ENCODE measurements around the gene CLEC2B. TPM values are rescaled to one million over a fixed set of nuclear protein-coding genes. Genes with fewer than 3 reads are reported as not detected.
"Not testable (repeated sequence)": the region's sequence is repeated elsewhere in the genome, so short reads cannot be mapped to it uniquely, and the experiment has no call there.

CLEC2B gene
- total RNA-seq, 1 experiment from 2014 or later: 13.0 TPM

DNA sequence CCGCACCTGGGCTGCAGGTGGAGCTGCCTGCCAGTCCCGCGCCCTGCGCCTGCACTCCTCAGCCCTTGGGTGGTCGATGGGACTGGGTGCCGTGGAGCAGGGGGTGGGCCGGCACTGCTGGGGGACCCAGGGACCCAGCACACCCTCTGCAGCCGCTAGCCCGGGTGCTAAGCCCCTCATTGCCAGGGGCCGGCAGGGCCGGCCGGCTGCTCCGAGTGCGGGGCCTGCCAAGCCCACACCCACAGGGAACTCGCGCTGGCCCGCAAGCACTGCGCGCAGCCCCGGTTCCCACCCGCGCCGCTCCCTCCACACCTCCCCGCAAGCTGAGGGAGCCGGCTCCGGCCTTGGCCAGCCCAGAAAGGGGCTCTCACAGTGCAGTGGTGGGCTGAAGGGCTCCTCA, 7.0 kb upstream of the CLEC2B start:
- DNase-seq (ENCODE audit: low read depth, low spot score): not testable (repeated sequence)

DNA sequence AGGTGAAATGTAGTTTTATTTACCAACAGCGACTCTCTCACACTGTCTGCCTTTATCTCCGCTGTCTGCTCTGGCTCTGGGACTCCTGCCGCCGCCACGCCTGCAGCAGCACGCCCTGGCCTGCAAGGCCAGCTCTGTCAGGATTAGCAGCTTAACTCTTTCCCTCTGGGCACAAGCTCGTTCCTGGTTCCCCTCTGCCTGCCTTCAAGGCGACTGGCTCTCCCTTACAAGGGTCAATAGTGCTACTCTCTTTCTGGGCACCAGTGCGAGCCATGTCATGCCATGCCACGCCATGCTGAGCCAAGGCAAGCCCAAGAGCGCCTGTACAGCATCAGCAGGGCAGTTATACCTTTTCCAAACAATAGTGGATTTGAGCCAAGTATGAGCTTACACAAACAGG, 3.6 kb upstream of the CLEC2B start:
- no peak for DNase-seq (ENCODE audit: low read depth, low spot score)
- in situ Hi-C loops (cut with HindIII; ENCODE audit: low pct_unique_long_range_greater_than_20kb, low sequenced_read_pairs): no loop called here

More for the DNA sequence above, 7.0 kb upstream of the CLEC2B start:
- in situ Hi-C loops (cut with HindIII; ENCODE audit: low pct_unique_long_range_greater_than_20kb, low sequenced_read_pairs): not testable (repeated sequence)

GRCh38 chr12:9872162-9872561, 3.0 kb upstream of the CLEC2B start:
- in situ Hi-C loops (cut with HindIII; ENCODE audit: low pct_unique_long_range_greater_than_20kb, low sequenced_read_pairs): no loop called here
- no peak for DNase-seq (ENCODE audit: low read depth, low spot score)

- DNase-seq (ENCODE audit: low read depth, low spot score): peak; percentile 20
- in situ Hi-C loops (cut with HindIII; ENCODE audit: low pct_unique_long_range_greater_than_20kb, low sequenced_read_pairs): no loop called here
These were observed 1.2 kb upstream of the CLEC2B start for GRCh38 chr12:9870286-9870866.

- in situ Hi-C loops (cut with HindIII; ENCODE audit: low pct_unique_long_range_greater_than_20kb, low sequenced_read_pairs): no loop called here
- no peak for DNase-seq (ENCODE audit: low read depth, low spot score)
These were observed 225 bp downstream of the CLEC2B start for GRCh38 chr12:9868951-9869306.

DNA sequence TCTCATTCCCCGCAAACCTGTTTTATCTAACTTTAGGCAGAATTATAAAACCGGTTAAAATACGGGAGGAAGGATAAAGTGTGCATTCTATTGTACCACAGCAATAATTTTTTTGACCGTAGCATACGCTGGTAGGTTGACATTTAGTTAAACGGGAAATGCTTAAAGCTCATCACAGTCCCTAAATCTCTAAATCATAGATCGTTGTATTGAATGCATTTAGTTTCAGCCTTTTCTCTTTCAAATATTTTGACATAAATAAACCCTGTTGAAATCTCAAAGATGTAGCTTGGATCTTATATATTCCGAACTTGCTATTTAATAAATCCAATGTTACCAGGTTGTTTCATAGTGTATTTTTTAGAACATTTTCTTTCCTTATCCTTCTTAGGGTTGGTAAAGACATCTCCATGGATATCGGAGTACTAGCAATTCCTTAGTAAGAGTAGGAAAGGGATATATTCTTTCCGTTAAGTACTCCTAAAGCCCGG, 798 bp downstream of the CLEC2B start:
- in situ Hi-C loops (cut with HindIII; ENCODE audit: low pct_unique_long_range_greater_than_20kb, low sequenced_read_pairs): no loop called here
- DNase-seq (ENCODE audit: low read depth, low spot score): peak; percentile 39

DNA sequence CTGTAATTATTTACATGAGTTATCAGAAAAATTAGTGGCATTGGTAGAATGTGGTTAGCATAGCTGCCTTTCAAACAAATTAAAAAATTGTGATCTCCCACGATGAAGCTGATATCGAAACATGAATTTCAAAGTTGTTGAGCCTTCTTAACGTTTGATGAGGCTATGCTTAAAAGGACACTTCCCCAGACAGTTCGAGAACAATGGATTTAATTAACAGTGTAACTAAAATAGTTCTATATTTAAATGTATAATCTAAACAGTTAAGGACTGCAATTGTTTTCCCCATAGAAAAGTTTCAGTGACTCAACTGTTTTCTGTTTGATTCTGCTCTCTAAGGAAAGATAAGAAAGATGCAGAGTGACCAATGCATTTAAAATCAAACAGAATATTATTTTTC, 1.6 kb downstream of the CLEC2B start:
- in situ Hi-C loops (cut with HindIII; ENCODE audit: low pct_unique_long_range_greater_than_20kb, low sequenced_read_pairs): no loop called here

GRCh38 chr12:9866860-9867269, 2.3 kb downstream of the CLEC2B start:
- peak; percentile 40 for DNase-seq (ENCODE audit: low read depth, low spot score)

More for the DNA sequence above, 1.6 kb downstream of the CLEC2B start:
- peak; percentile 15 for DNase-seq (ENCODE audit: low read depth, low spot score)

GRCh38 chr12:9864913-9865675, 4.1 kb downstream of the CLEC2B start:
- DNase-seq (ENCODE audit: low read depth, low spot score): peak; percentile 27
- in situ Hi-C loops (cut with HindIII; ENCODE audit: low pct_unique_long_range_greater_than_20kb, low sequenced_read_pairs): no loop called here

More at GRCh38 chr12:9866860-9867269, 2.3 kb downstream of the CLEC2B start:
- in situ Hi-C loops (cut with HindIII; ENCODE audit: low pct_unique_long_range_greater_than_20kb, low sequenced_read_pairs): no loop called here

DNA sequence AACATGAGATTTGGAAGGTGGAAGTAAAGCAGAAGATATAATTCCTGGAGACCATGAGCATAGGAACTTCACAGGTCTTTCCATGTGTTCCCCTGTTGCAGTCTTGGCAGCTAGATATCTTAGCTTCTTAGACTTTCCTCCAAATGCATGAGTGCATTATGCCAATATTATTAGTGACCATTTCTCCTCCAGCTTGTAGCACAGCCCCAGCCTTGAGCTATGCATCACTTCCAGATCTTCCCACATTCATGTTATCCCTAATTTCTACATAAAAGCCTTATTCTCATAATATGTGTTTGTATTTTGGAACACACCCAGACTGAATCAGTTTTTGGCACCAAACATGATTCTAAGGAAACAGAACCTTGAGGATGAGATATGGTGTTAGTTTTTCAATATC, 11.0 kb downstream of the CLEC2B start:
- no peak for DNase-seq (ENCODE audit: low read depth, low spot score)
- in situ Hi-C loops (cut with HindIII; ENCODE audit: low pct_unique_long_range_greater_than_20kb, low sequenced_read_pairs): no loop called here

GRCh38 chr12:9856894-9857293, 12.3 kb downstream of the CLEC2B start:
- in situ Hi-C loops (cut with HindIII; ENCODE audit: low pct_unique_long_range_greater_than_20kb, low sequenced_read_pairs): no loop called here
- DNase-seq (ENCODE audit: low read depth, low spot score): no peak

DNA sequence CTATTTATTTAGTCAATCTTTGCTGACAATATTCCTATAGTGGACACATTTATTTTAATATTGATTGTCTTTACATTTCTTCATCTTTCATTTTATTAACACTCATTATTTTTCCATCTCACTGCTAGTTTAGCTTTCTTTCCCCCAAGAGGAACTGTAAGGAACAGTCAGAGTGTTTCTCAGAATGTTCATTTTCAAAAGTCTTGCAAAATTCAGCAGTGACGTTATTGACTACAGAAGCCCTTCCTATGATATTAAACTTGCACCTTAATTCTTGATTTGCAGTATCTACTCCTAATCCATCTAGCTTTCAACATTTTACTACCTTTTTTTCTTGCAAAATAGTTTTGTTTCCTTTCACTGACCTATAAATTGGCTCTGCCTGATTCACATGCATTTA, 13.0 kb downstream of the CLEC2B start:
- in situ Hi-C loops (cut with HindIII; ENCODE audit: low pct_unique_long_range_greater_than_20kb, low sequenced_read_pairs): no loop called here

DNA sequence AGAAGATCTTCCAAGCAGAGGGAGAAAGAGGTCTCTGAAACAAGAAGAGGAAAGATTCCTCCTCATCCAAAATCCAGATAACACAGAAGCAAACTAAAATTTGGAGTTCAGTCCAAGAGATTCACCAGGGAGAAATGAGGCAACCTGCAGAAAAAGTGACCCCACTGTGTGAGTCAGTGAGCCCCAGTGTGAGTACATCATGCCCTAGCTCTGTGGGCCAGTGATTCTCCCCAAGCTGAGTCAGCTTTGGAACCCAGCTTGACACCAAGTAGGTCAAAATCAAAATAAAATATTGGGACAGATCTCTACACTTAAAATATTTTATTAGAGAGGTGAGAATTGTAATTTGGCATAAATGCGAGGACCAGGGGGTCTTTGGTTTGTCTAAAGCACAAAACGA, 17.2 kb downstream of the CLEC2B start:
- no peak for DNase-seq (ENCODE audit: low read depth, low spot score)
- in situ Hi-C loops (cut with HindIII; ENCODE audit: low pct_unique_long_range_greater_than_20kb, low sequenced_read_pairs): no loop called here

More for the DNA sequence above, 13.0 kb downstream of the CLEC2B start:
- no peak for DNase-seq (ENCODE audit: low read depth, low spot score)

- in situ Hi-C loops (cut with HindIII; ENCODE audit: low pct_unique_long_range_greater_than_20kb, low sequenced_read_pairs): no loop called here
- no peak for DNase-seq (ENCODE audit: low read depth, low spot score)
These were observed 18.1 kb downstream of the CLEC2B start for GRCh38 chr12:9851050-9851449.

DNA sequence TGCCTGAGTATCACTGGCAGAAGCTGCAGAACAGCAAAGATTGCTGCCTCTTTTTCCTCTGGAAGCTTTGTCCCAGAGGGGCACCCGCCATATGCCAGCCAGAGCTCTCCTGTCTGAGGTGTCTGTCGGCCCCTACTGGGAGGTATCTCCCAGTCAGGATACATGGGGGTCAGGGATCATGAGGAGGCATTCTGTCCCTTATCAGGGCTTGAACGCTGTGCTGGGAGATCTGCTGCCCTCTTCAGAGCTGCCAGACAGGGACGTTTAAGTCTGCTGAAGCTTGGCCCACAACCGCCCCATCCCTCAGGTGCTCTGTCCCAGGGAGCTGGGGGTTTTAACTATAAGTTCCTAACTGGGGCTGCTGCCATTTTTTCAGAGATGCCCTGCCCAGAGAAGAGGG, 20.3 kb downstream of the CLEC2B start:
- in situ Hi-C loops (cut with HindIII; ENCODE audit: low pct_unique_long_range_greater_than_20kb, low sequenced_read_pairs): no loop called here
- no peak for DNase-seq (ENCODE audit: low read depth, low spot score)

DNA sequence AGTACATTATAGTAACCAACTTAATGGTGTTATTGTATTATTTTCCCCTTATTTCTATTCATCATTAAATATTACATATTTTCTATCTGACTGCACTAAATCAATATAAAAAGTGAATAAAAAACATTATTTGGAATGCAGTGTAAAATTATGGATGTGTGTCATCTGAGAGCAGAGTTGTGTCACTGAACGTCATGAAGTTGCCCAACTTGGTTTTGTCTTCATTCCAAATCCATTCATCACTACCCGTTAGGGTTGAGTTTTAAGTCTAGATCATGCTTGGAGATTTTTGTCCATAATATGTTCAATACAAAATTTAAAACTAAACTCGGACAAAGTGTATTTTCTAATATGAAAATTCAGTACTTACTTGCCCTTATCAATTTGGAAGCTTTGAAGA, 25.7 kb downstream of the CLEC2B start:
- no peak for DNase-seq (ENCODE audit: low read depth, low spot score)
- in situ Hi-C loops (cut with HindIII; ENCODE audit: low pct_unique_long_range_greater_than_20kb, low sequenced_read_pairs): no loop called here

DNA sequence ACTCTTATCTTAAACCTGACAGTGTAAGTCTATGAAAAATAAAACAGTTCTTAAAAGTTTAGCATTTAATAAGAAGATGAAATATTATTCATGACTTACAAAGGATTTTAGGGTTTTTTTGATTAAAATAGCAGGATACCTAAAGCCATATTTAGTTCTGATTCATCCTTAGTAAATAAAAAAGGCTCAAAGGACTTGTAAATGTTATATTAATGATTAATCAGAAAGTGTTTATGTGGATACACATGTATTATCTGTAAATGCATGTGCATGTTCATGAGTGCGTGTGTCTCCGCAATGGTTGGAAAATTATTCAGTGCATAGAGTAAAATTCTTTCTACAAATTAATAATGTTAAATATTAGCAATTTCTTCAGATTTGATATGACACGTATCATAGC, 37.4 kb downstream of the CLEC2B start:
- no peak for DNase-seq (ENCODE audit: low read depth, low spot score)
- in situ Hi-C loops (cut with HindIII; ENCODE audit: low pct_unique_long_range_greater_than_20kb, low sequenced_read_pairs): no loop called here

DNA sequence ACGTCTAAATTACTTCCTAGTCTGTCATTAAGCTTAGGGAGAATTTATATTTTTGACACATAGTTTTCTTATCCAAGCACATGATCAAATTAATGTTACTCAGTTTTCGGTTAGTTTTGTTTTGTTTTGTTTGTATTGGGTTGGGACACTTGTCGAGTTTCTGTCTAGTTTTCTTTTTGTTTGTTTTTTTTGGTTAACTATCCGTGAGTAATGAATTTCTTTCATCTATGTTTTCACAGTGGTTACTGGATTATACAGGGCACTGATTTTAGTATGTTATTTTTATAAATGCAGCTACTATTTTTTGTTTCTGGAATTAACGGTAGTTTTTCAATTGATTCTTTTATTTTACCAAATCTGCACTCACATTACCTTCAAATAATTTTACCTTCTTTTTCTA, 39.2 kb downstream of the CLEC2B start:
- DNase-seq (ENCODE audit: low read depth, low spot score): no peak
- in situ Hi-C loops (cut with HindIII; ENCODE audit: low pct_unique_long_range_greater_than_20kb, low sequenced_read_pairs): no loop called here

- no peak for DNase-seq (ENCODE audit: low read depth, low spot score)
- in situ Hi-C loops (cut with HindIII; ENCODE audit: low pct_unique_long_range_greater_than_20kb, low sequenced_read_pairs): no loop called here
These were observed 39.7 kb downstream of the CLEC2B start for GRCh38 chr12:9829483-9829882.

All from SK-MEL-5 (cell line).